Right atrium auricular region (tissue), 2 donors: ENCODE data around the gene PCDHGA12. TPM values are rescaled to one million over a fixed set of nuclear protein-coding genes. Genes with fewer than 3 reads are reported as not detected.

ENCODE experiments used
- DNase-seq: peaks from one replicate; pipeline ENCODE4 v3.0.0-alpha.2; 2019; ENCODE audit warnings: low spot score
- H3K27ac ChIP-seq, 2 donors: fragments of 200-600 bp; sonication (generic); 1 replicate in 1 of 2; 2 replicates in 1 of 2; pipeline ENCODE4 v1.5.1; 2016 to 2019
- H3K27me3 ChIP-seq, 2 donors: fragments of 200-600 bp; sonication (generic); one replicate each; pipeline versions ENCODE4 v1.5.1 to v1.6.0; 2017 to 2019
- H3K36me3 ChIP-seq: fragments of 200-600 bp; sonication (generic); one replicate; pipeline ENCODE4 v1.5.1; 2016
- H3K4me1 ChIP-seq, 2 donors: fragments of 200-600 bp; sonication (generic); one replicate each; pipeline versions ENCODE4 v1.5.1 to v1.6.0; 2017 to 2019
- H3K4me3 ChIP-seq, 2 donors: fragments of 200-600 bp; sonication (generic); 1 replicate in 1 of 2; 2 replicates in 1 of 2; pipeline ENCODE4 v1.5.1; 2017 to 2019; ENCODE audit warnings: mild to moderate bottlenecking in 1 of 2, moderate library complexity in 1 of 2
- H3K9me3 ChIP-seq, 2 donors: fragments of 200-600 bp; sonication (generic); one replicate each; pipeline ENCODE4 v1.5.1; 2019
- total RNA-seq, 2 donors: library from RNA; depleted of rRNA; stranded (reverse); fragments of >200 nt; gene quantifications; one replicate each; pipeline ENCODE4 v1.1.0, GENCODE V29; 2016
- TF ChIP-seq, protein P1 (sequence below), 2 donors: fragments of 200-600 bp; sonication (generic); IDR thresholded peaks; one replicate each; pipeline ENCODE4 v1.5.1; 2019; ENCODE audit warnings: antibody characterized with exemption in 2 of 2

Gene PCDHGA12
- total RNA-seq, result 1 to 10 TPM; 6.2 to 7.7 TPM

DNA sequence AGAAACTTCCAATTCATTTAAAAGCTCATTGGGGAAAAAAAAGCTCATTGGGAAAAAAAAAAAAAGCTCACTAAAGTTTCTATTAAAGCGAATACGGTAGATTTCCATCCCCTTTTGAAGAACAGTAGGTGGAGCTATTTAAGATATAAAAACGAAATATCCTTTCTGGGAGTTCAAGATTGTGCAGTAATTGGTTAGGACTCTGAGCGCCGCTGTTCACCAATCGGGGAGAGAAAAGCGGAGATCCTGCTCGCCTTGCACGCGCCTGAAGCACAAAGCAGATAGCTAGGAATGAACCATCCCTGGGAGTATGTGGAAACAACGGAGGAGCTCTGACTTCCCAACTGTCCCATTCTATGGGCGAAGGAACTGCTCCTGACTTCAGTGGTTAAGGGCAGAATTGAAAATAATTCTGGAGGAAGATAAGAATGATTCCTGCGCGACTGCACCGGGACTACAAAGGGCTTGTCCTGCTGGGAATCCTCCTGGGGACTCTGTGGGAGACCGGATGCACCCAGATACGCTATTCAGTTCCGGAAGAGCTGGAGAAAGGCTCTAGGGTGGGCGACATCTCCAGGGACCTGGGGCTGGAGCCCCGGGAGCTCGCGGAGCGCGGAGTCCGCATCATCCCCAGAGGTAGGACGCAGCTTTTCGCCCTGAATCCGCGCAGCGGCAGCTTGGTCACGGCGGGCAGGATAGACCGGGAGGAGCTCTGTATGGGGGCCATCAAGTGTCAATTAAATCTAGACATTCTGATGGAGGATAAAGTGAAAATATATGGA is at the start of gene PCDHGA12:
TSS of gene PCDHGA12 (plus strand) at position 176 of the 782 bp plus-strand sequence. CDS start at position 429, 253 bp downstream.
- TF ChIP-seq, protein P1, sequence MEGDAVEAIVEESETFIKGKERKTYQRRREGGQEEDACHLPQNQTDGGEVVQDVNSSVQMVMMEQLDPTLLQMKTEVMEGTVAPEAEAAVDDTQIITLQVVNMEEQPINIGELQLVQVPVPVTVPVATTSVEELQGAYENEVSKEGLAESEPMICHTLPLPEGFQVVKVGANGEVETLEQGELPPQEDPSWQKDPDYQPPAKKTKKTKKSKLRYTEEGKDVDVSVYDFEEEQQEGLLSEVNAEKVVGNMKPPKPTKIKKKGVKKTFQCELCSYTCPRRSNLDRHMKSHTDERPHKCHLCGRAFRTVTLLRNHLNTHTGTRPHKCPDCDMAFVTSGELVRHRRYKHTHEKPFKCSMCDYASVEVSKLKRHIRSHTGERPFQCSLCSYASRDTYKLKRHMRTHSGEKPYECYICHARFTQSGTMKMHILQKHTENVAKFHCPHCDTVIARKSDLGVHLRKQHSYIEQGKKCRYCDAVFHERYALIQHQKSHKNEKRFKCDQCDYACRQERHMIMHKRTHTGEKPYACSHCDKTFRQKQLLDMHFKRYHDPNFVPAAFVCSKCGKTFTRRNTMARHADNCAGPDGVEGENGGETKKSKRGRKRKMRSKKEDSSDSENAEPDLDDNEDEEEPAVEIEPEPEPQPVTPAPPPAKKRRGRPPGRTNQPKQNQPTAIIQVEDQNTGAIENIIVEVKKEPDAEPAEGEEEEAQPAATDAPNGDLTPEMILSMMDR (IDR thresholded peaks at IDR 0.05), result peak in 1 of 2 donors; percentile 74
- H3K4me3 ChIP-seq, result peak within 1 kb of the TSS; percentile 9 to 43
- H3K27ac ChIP-seq, result peak within 1 kb of the TSS; percentile 4 to 23
- H3K27me3 ChIP-seq, result no peaks in the 10 kb centered on the region
- H3K36me3 ChIP-seq, result peaks cover 7% of the 10 kb centered on the region
- peaks cover 0 to 18% of the 10 kb centered on the region in 2 donors for H3K4me1 ChIP-seq
- H3K9me3 ChIP-seq, result peaks cover 6 to 90% of the 10 kb centered on the region in 2 donors
- DNase-seq, result peak; percentile 73

DNA sequence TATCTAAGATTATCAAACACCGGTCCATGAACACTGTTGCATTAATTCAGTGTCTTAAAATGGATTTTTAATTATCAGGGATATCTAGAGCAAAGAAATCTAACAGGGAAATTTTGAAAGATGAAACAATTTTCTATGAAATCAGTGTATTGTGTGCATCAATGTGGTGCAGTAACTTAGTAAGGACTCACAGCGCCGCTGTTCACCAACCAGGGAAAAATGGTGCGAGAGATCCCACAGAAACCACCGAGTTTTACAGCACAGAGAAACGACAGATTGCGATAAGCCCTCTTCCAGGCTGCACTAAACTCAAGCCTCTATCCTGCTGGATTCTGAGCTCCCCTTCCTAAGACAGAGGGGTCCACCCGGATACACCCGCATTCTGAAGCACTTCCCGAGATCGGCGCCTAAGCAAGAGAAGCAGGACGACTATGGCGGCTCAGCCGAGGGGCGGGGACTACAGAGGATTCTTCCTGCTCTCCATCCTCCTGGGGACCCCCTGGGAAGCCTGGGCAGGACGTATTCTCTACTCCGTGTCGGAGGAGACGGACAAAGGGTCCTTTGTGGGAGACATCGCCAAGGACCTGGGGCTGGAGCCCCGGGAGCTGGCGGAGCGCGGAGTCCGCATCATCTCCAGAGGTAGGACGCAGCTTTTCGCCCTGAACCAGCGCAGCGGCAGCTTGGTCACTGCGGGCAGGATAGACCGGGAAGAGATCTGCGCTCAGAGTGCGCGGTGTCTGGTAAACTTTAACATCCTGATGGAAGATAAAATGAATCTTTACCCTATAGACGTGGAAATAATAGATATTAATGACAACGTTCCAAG is 47.6 kb upstream of the PCDHGA12 start, which contains the start of gene PCDHGA7:
TSS of gene PCDHGA7 (plus strand) at position 274 of the 826 bp plus-strand sequence. CDS start at position 432, 158 bp downstream.
- peaks cover 4% of the 10 kb centered on the region for H3K36me3 ChIP-seq
- H3K4me1 ChIP-seq, result peaks cover 0 to 4% of the 10 kb centered on the region in 2 donors
- H3K9me3 ChIP-seq, result peaks cover 0 to 95% of the 10 kb centered on the region in 2 donors
- H3K27me3 ChIP-seq, result no peaks in the 10 kb centered on the region
- H3K4me3 ChIP-seq, result peak within 1 kb of the TSS; percentile 35 to 43
- TF ChIP-seq, protein P1 (IDR thresholded peaks at IDR 0.05), result peak in 1 of 2 donors; percentile 51
- H3K27ac ChIP-seq, result no peak within 1 kb of the TSS
- DNase-seq, result no peak

DNA sequence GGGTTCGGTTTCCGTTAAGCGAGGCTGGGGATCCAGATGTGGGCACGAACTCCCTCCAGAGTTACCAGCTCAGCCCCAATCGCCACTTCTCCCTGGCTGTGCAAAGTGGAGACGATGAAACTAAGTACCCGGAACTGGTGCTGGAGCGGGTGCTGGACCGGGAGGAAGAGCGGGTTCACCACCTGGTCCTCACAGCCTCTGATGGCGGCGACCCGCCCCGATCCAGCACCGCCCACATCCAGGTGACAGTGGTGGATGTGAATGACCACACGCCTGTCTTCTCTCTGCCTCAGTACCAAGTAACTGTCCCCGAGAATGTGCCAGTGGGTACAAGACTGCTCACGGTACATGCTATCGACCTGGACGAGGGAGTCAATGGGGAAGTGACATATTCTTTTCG is 47.0 kb upstream of the PCDHGA12 start:
- no peak for DNase-seq
- TF ChIP-seq, protein P1 (IDR thresholded peaks at IDR 0.05), result no peak
- Histone ChIP-seq H3K4me1 (peaks cover 0 to 4% of the 10 kb centered on the region in 2 donors), H3K4me3 (peak overlapping the region in 1 of 2 donors; percentile 43), H3K27ac (no peak overlapping the region), H3K27me3 (no peaks in the 10 kb centered on the region), H3K36me3 (peaks cover 4% of the 10 kb centered on the region), H3K9me3 (peaks cover 0 to 91% of the 10 kb centered on the region in 2 donors)

DNA sequence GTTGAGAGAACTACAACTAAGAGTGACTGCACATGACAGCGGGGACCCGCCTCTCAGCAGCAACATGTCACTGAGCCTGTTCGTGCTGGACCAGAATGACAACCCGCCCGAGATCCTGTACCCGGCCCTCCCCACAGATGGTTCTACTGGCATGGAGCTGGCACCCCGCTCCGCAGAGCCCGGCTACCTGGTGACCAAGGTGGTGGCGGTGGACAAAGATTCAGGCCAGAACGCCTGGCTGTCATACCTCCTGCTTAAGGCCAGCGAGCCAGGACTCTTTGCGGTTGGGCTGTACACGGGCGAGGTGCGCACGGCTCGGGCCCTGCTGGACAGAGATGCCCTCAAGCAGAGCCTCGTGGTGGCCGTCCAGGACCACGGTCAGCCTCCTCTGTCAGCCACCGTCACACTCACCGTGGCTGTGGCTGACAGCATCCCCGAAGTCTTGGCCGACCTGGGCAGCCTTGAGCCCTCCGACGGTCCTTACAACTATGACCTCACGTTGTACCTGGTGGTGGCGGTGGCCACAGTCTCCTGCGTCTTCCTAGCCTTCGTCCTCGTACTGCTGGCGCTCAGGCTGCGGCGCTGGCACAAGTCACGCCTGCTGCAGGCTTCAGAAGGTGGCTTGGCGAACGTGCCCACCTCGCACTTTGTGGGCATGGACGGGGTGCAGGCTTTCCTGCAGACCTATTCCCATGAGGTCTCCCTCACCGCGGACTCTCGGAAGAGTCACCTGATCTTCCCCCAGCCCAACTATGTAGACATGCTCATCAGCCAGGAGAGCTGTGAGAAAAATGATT is 45.6 kb upstream of the PCDHGA12 start:
- Histone ChIP-seq H3K4me3 (no peak overlapping the region), H3K27ac (no peak overlapping the region), H3K36me3 (peaks cover 4% of the 10 kb centered on the region), H3K9me3 (peaks cover 6 to 91% of the 10 kb centered on the region in 2 donors), H3K27me3 (no peaks in the 10 kb centered on the region), H3K4me1 (peaks cover 0 to 4% of the 10 kb centered on the region in 2 donors)
- TF ChIP-seq, protein P1 (IDR thresholded peaks at IDR 0.05), result no peak
- DNase-seq, result no peak
